KMS-11 (cell line): ENCODE data around the gene NTHL1.

Source experiments
- H2AFZ ChIP-seq: fragments of 200-600 bp; sonication (generic); 2 replicates; pipeline ENCODE4 v1.6.1; 2016; ENCODE audit warnings: antibody characterized with exemption, mixed run types, low read depth
- H3K27ac ChIP-seq: fragments of 200-600 bp; sonication (generic); 2 replicates; pipeline ENCODE4 v1.6.1; 2016; ENCODE audit warnings: mild to moderate bottlenecking, mixed run types
- H3K27me3 ChIP-seq: fragments of 200-600 bp; sonication (generic); 2 replicates; pipeline ENCODE4 v1.6.1; 2017; ENCODE audit warnings: mild to moderate bottlenecking, low read depth, mixed run types, moderate library complexity; ENCODE audit not compliant: insufficient read depth
- H3K36me3 ChIP-seq: fragments of 200-600 bp; sonication (generic); 2 replicates; pipeline ENCODE4 v1.6.1; 2017; ENCODE audit warnings: mild to moderate bottlenecking, mixed run types; ENCODE audit not compliant: insufficient read depth
- H3K4me1 ChIP-seq: fragments of 200-600 bp; sonication (generic); 2 replicates; pipeline ENCODE4 v1.6.1; 2016; ENCODE audit warnings: mild to moderate bottlenecking, low read depth, mixed run types; ENCODE audit not compliant: poor library complexity, severe bottlenecking
- H3K4me2 ChIP-seq: fragments of 200-600 bp; sonication (generic); 2 replicates; pipeline ENCODE4 v1.7.0; 2016; ENCODE audit warnings: mild to moderate bottlenecking, mixed run types
- H3K4me3 ChIP-seq: fragments of 200-600 bp; sonication (generic); IDR thresholded peaks from 2 replicates; pipeline ENCODE4 v1.6.1; 2017; ENCODE audit warnings: low read depth, low read length, mixed read lengths; ENCODE audit not compliant: insufficient read depth
- H3K79me2 ChIP-seq: fragments of 200-600 bp; sonication (generic); 2 replicates; pipeline ENCODE4 v1.6.1; 2016; ENCODE audit warnings: low read depth, mixed run types; ENCODE audit not compliant: insufficient read depth
- H3K9ac ChIP-seq: fragments of 200-600 bp; sonication (generic); 2 replicates; pipeline ENCODE4 v1.6.1; 2016; ENCODE audit warnings: mild to moderate bottlenecking, mixed run types
- H4K20me1 ChIP-seq: fragments of 200-600 bp; sonication (generic); 2 replicates; pipeline ENCODE4 v1.6.1; 2016; ENCODE audit warnings: mild to moderate bottlenecking, mixed run types; ENCODE audit not compliant: insufficient read depth
- TF ChIP-seq, protein P1 (sequence below): fragments of 200-600 bp; sonication (generic); conservative IDR thresholded peaks from 2 replicates; pipeline ENCODE4 v1.6.1; 2017; ENCODE audit warnings: low read depth, mild to moderate bottlenecking, antibody characterized with exemption, low read length, moderate library complexity, mixed read lengths

The NTHL1 gene

DNA sequence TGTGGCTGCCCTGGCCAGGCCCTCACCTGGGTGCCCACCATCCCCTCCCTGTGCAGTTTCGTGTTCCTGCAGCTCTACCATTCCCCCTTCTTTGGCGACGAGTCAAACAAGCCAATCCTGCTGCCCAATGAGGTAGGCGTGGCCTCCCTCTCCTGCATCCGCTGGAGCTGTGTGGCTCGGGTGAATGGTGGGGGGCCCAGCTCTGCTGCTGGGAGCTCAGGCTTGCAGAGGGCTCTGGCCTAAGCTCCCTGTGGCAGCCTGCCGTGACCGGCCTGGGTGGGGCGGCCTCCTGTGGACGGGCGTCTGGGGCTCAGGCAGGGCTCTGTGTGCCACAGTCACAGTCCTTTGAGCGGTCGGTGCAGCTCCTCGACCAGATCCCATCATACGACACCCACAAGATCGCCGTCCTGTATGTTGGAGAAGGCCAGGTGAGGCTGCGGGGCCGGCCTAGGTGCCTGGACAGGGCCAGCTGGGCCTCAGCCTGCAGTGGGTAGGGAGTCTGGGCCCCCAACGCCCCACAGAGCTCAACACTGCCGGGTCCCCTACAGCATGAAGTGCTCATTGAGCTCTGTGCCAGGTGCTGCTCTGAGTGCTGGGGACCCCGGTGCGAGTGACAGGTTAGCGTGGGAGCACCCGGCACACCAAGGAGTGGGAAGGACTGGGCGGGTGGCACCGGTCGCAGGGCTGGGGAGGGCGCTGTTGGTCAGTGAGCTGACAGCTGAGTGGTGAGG is 37.4 kb upstream of the NTHL1 start:
- no peak overlapping the region for H3K9ac ChIP-seq
- no peak overlapping the region for H3K27ac ChIP-seq
- no peak overlapping the region for H3K4me3 ChIP-seq
- no peak overlapping the region for H2AFZ ChIP-seq
- no peaks in the 10 kb centered on the region for H4K20me1 ChIP-seq
- no peaks in the 10 kb centered on the region for H3K79me2 ChIP-seq
- TF ChIP-seq, protein P1, sequence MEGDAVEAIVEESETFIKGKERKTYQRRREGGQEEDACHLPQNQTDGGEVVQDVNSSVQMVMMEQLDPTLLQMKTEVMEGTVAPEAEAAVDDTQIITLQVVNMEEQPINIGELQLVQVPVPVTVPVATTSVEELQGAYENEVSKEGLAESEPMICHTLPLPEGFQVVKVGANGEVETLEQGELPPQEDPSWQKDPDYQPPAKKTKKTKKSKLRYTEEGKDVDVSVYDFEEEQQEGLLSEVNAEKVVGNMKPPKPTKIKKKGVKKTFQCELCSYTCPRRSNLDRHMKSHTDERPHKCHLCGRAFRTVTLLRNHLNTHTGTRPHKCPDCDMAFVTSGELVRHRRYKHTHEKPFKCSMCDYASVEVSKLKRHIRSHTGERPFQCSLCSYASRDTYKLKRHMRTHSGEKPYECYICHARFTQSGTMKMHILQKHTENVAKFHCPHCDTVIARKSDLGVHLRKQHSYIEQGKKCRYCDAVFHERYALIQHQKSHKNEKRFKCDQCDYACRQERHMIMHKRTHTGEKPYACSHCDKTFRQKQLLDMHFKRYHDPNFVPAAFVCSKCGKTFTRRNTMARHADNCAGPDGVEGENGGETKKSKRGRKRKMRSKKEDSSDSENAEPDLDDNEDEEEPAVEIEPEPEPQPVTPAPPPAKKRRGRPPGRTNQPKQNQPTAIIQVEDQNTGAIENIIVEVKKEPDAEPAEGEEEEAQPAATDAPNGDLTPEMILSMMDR = no peak
- no peaks in the 10 kb centered on the region for H3K4me1 ChIP-seq
- H3K36me3 ChIP-seq = 0 out of 2 replicates have a peak, but pooled peaks cover 3% of the 10 kb centered on the region
- H3K27me3 ChIP-seq = no peaks in the 10 kb centered on the region
- no peak overlapping the region for H3K4me2 ChIP-seq

DNA sequence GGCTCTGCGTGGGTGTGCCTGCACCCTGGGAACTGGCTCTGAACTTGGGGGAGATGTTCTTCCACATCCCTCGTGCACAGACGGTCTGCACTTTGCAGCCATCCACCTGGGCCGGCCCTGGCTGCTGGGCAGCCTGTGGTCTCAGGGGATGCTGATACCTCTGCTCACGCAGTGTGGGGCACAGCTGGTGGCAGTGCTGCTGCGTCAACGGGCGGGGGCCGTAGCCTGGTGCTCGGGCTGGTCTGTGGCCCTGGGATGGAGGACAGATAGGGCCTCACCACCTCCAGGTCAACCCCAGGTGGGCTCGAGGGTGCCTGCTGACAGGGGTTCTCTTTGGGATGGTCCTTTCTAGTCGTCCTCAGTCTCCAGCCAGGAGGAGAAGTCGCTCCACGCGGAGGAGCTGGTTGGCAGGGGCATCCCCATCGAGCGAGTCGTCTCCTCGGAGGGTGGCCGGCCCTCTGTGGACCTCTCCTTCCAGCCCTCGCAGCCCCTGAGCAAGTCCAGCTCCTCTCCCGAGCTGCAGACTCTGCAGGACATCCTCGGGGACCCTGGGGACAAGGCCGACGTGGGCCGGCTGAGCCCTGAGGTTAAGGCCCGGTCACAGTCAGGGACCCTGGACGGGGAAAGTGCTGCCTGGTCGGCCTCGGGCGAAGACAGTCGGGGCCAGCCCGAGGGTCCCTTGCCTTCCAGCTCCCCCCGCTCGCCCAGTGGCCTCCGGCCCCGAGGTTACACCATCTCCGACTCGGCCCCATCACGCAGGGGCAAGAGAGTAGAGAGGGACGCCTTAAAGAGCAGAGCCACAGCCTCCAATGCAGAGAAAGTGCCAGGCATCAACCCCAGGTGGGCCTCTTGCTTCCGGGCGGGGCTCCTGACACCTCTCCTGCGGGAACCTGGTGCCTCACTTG is 36.5 kb upstream of the NTHL1 start:
- H3K79me2 ChIP-seq = no peaks in the 10 kb centered on the region
- no peak overlapping the region for H3K9ac ChIP-seq
- no peak overlapping the region for H2AFZ ChIP-seq
- no peaks in the 10 kb centered on the region for H3K27me3 ChIP-seq
- no peak overlapping the region for H3K4me3 ChIP-seq
- H3K36me3 ChIP-seq = 0 out of 2 replicates have a peak, but pooled peaks cover 3% of the 10 kb centered on the region
- H4K20me1 ChIP-seq = no peaks in the 10 kb centered on the region
- no peak overlapping the region for H3K27ac ChIP-seq
- H3K4me2 ChIP-seq = no peak overlapping the region
- TF ChIP-seq, protein P1 = no peak
- H3K4me1 ChIP-seq = no peaks in the 10 kb centered on the region

DNA sequence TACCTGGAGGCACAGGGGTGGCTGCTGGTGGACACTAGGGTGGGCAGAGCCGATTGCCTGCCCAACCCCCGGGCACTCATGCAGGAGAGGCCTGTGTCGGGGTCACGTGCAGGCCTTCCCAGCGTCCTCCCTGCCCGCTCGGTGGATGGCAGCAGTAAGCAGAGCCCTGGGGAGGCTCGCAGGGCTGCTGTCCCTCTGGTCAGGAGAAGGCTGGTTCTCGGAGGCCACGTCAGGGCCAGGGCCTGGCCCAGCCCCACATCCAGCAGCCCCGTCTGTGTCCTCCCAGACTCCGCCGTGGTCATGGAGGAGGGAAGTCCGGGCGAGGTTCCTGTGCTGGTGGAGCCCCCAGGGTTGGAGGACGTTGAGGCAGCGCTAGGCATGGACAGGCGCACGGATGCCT is 35.8 kb upstream of the NTHL1 start:
- H2AFZ ChIP-seq = no peak overlapping the region
- no peaks in the 10 kb centered on the region for H3K4me1 ChIP-seq
- H4K20me1 ChIP-seq = no peaks in the 10 kb centered on the region
- no peak overlapping the region for H3K4me2 ChIP-seq
- H3K4me3 ChIP-seq = no peak overlapping the region
- H3K9ac ChIP-seq = no peak overlapping the region
- TF ChIP-seq, protein P1 = no peak
- no peak overlapping the region for H3K27ac ChIP-seq
- H3K27me3 ChIP-seq = no peaks in the 10 kb centered on the region
- H3K36me3 ChIP-seq = 0 out of 2 replicates have a peak, but pooled peaks cover 3% of the 10 kb centered on the region
- H3K79me2 ChIP-seq = no peaks in the 10 kb centered on the region

DNA sequence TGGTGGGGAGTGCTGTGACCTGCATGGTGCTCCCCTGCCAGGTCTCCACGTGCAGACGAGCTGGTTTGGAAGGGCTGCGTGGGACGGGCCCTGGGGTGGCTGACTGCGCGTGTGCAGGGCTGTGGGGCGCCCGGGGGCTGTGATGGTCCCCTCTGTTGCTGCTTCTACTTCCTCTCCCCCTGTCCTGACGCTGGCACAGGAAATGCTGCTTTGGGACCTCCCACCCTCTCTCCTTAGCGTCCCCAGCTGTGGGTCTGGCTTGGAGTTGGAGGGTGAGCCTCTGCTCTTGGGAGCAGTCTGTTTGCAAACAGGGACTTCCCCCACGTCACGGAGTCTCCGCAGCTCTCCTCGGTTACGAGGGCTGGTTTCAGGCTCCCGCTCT is 35.3 kb upstream of the NTHL1 start:
- H3K4me3 ChIP-seq = no peak overlapping the region
- H3K4me2 ChIP-seq = no peak overlapping the region

More for the DNA sequence above, 35.3 kb upstream of the NTHL1 start:
- TF ChIP-seq, protein P1 = no peak
- Histone ChIP-seq H3K9ac (no peak overlapping the region), H3K27ac (no peak overlapping the region), H3K27me3 (no peaks in the 10 kb centered on the region), H3K36me3 (0 out of 2 replicates have a peak, but pooled peaks cover under 1% of the 10 kb centered on the region), H2AFZ (no peak overlapping the region), H4K20me1 (no peaks in the 10 kb centered on the region), H3K79me2 (no peaks in the 10 kb centered on the region), H3K4me1 (no peaks in the 10 kb centered on the region)
